ENCODE results near the gene CCNL1.
"Not testable (repeated sequence)": the region's sequence is repeated elsewhere in the genome, so short reads cannot be mapped to it uniquely, and the experiment has no call there.

The CCNL1 gene

GRCh38 chr3:157159762-157160657 is at the start of gene CCNL1:
Gene CCNL1 (minus strand): TSS chr3:157160147. CDS start chr3:157160094, 53 bp downstream.
- peak; percentile 90 to 93 (median 91) for DNase-seq (ENCODE audit: low read depth in 3 of 3)

- no peak for DNase-seq (ENCODE audit: low read depth in 3 of 3)
These were observed 44.9 kb upstream of the CCNL1 start for GRCh38 chr3:157204880-157205279.

GRCh38 chr3:157204431-157204830 is 44.5 kb upstream of the CCNL1 start:
- DNase-seq (ENCODE audit: low read depth in 3 of 3) = no peak

- DNase-seq (ENCODE audit: low read depth in 3 of 3) = no peak
These were observed 41.8 kb upstream of the CCNL1 start for GRCh38 chr3:157201648-157202278.

- DNase-seq (ENCODE audit: low read depth in 3 of 3) = no peak
These were observed 39.9 kb upstream of the CCNL1 start for GRCh38 chr3:157199841-157200240.

GRCh38 chr3:157195965-157196364 is 36.0 kb upstream of the CCNL1 start:
- DNase-seq (ENCODE audit: low read depth in 3 of 3) = no peak

- not testable (repeated sequence) for DNase-seq (ENCODE audit: low read depth in 3 of 3)
These were observed 31.2 kb upstream of the CCNL1 start for GRCh38 chr3:157191149-157191548.

GRCh38 chr3:157190380-157190872 is 30.5 kb upstream of the CCNL1 start:
- DNase-seq (ENCODE audit: low read depth in 3 of 3) = no peak

- no peak for DNase-seq (ENCODE audit: low read depth in 3 of 3)
These were observed 28.4 kb upstream of the CCNL1 start for GRCh38 chr3:157188391-157188790.

- no peak for DNase-seq (ENCODE audit: low read depth in 3 of 3)
These were observed 22.9 kb upstream of the CCNL1 start for GRCh38 chr3:157182879-157183278.

- DNase-seq (ENCODE audit: low read depth in 3 of 3) = no peak
These were observed 20.3 kb upstream of the CCNL1 start for GRCh38 chr3:157180262-157180661.

- DNase-seq (ENCODE audit: low read depth in 3 of 3) = no peak
These were observed 19.4 kb upstream of the CCNL1 start for GRCh38 chr3:157179365-157179803.

- DNase-seq (ENCODE audit: low read depth in 3 of 3) = not testable (repeated sequence)
These were observed 18.8 kb upstream of the CCNL1 start for GRCh38 chr3:157178503-157179364.

- DNase-seq (ENCODE audit: low read depth in 3 of 3) = not testable (repeated sequence)
These were observed 18.0 kb upstream of the CCNL1 start for GRCh38 chr3:157177801-157178453.

GRCh38 chr3:157176934-157177333 is 17.0 kb upstream of the CCNL1 start:
- DNase-seq (ENCODE audit: low read depth in 3 of 3) = no peak

GRCh38 chr3:157175691-157176507 is 16.0 kb upstream of the CCNL1 start:
- DNase-seq (ENCODE audit: low read depth in 3 of 3) = no peak

GRCh38 chr3:157174649-157175498 is 14.9 kb upstream of the CCNL1 start:
- DNase-seq (ENCODE audit: low read depth in 3 of 3) = peak; percentile 94 to 98 (median 97)

GRCh38 chr3:157174290-157174648 is 14.3 kb upstream of the CCNL1 start:
- DNase-seq (ENCODE audit: low read depth in 3 of 3) = no peak

- DNase-seq (ENCODE audit: low read depth in 3 of 3) = not testable (repeated sequence)
These were observed 13.4 kb upstream of the CCNL1 start for GRCh38 chr3:157173343-157173742.
